ENCODE results near the gene ERFL.
A peak's percentile ranks its signal among the peaks of the same experiment; 100 is the strongest.

The ERFL gene

DNA sequence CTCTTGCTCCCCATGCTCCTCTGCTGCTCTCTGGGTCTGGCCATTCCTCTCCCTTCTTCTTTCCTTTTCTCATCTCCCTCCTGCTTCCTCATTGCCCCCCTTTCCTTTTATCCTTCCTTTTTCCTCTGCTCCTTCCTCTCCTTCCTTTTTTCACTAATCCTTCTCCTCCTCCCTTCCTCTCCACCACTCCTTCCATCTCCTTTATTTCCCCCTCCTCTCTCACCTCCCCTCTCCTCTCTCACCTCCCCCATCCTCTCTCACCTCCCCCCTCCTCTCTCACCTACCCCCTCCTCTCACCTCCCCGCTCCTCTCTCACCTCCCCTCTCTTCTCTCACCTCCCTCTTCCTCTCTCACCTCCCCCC is 31.7 kb downstream of the ERFL start:
- DNase-seq (ENCODE audit: low read depth), result no peak

DNA sequence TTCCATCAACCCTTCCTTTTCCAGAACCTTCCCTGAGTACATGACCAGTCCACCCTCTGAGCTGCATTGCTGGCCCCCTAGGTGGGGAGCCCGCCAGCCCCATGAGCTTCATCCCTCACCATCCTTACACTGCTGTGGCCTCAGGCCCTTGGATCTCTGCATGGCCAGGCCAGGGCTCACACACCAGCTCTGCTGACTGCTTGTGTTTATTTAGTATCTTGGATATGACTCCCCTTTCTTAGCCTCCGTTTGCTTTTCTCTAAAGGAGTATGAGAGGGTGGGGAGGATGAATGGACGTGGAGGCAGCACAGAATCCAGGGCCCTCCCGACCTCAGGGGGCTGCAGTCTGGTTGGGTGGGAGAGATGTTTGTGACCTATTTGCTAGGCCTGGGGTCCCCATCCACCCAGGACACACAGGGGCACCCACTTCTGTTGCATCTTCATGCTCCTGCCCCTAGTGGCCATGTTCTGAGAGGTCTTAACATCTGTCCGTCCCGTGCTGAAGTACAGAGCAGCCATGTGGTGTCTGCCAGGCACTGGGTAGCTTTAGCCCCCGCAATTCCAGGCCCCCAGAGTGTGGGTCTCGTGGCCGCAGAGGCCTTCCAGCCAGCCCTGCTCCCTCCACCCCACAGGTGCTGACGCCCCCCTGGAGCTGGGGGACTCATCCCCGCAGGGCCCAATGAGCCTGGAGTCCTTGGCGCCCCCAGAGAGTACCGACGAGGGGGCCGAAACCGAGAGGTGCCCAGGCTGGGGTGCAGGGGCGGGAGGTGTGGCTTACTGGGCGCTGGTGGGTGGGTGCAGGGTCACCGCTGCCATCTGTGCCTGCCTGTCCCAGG is 32.3 kb downstream of the ERFL start:
- DNase-seq (ENCODE audit: low read depth), result no peak

DNA sequence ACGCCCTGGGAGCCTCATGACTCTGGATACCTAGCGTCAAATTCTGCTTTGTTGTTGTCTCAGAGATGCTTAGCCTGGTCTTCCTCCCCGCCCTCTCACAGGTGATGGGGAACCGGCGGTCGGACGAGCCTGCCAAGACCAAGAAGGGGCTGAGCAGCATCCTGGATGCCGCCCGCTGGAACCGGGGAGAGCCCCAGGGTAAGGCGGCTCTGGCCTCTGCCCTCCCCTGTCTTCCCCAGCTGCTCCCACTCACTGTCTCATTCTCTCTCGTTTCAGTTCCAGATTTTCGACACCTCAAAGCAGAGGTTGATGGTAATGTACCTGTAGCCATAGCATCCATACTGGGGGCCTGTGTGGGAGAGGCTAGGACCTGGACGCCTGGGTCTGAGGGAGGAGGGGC is 33.9 kb downstream of the ERFL start:
- no peak for DNase-seq (ENCODE audit: low read depth)

DNA sequence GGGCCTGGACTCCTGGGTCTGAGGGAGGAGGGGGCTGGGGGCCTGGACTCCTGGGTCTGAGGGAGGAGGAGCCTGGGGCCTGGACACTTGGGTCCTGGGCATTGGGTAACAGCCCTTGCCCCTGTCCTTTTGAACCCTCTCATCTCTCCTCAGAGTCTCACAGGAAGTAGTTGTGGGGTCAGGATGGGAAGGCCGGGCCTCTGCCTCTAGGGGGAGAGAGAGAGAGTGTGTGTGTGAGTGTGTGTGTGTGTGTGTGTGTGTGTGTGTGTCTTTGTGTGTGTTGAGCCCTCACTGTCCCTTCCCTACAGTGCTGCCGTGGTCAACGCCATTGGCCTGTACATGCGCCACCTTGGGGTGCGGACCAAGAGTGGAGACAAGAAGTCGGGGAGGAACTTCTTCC is 34.4 kb downstream of the ERFL start:
- DNase-seq (ENCODE audit: low read depth), result no peak

DNA sequence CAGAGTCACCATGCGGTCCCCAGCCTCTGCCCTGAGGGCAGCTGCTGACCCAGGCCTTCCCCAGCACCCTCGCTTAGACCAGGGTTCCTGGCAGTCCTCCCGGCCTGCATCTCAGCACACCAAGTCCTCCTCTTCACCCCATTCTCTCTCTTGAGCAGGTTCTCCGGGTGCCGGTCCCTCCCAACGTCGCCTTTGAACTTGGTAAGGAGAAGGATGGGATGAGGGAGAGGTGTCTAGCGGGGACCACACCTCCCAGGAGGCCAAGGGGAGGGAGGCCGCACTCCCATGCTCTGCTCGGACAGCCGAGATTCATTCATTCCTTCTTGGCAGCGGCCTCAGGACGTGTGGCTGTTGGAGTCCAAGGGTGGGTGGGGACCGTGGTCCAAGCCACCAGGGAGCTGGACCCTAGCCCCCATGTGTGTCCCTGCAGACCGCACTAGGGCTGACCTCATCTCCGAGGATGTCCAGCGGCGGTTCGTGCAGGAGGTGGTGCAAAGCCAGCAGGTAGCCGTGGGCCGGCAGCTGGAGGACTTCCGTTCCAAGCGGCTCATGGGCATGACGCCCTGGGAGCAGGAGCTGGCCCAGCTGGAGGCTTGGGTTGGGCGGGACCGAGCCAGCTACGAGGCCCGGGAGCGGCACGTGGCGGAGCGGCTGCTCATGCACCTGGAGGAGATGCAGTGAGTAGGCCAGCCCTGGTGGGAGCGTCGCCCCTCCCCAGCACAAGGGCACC is 35.9 kb downstream of the ERFL start:
- no peak for DNase-seq (ENCODE audit: low read depth)

DNA sequence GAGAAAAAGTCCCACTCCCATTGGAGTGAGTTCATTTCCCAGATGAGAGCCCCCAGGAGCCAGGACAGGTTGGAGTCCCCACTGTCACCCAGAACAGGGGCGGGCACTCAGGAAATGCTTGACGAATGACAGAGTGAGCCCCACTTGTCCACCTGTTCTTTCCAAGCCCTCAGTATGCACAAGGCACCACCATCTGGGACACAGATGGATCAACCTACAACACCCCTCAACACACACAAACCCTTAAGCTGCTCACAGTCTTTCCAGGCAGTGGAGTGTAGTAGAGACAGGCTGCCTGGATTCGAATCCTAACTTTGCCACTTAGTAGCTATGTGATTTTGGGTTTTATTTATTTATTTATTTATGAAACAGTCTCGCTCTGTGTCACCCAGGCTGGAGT is 37.3 kb downstream of the ERFL start:
- no peak for DNase-seq (ENCODE audit: low read depth)

DNA sequence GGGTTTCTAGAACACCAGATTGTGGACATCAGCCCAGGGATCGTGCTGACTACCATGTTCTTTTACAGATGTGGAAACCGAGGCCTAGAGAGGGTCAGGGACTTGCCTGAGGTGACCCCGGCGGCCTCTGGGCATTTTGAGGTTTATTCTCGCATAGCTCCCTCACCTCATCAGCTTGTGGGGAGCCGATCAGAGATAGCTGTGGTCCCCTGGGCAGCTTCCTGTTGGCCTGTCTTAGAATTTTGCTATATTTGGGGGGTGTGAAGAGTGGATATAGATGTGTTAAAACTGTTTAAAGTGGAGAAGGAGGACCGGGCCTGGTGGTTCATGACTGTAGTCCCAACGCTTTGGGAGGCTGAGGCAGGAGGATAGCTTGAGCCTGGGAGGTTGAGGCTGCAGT is 38.4 kb downstream of the ERFL start:
- DNase-seq (ENCODE audit: low read depth), result no peak

DNA sequence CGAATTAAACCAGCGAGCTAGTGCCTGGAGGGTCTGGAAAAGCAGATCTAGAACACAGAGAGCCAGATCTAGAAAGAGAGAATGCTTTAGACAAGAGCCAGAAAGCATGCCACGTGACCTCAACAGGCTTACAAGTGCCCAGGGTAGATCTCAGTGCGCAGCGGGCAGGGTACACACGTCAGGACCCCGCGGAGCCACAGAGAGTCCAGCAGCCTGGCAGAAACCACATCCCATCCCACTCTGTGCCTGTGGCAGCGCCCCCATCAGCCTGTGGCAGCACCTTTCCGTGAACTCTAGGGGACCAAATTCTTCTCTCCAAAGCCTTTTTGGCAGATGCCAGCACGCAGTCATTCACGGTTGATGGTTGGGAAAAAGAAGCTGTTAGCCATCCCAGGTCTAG is 39.3 kb downstream of the ERFL start:
- no peak for DNase-seq (ENCODE audit: low read depth)

DNA sequence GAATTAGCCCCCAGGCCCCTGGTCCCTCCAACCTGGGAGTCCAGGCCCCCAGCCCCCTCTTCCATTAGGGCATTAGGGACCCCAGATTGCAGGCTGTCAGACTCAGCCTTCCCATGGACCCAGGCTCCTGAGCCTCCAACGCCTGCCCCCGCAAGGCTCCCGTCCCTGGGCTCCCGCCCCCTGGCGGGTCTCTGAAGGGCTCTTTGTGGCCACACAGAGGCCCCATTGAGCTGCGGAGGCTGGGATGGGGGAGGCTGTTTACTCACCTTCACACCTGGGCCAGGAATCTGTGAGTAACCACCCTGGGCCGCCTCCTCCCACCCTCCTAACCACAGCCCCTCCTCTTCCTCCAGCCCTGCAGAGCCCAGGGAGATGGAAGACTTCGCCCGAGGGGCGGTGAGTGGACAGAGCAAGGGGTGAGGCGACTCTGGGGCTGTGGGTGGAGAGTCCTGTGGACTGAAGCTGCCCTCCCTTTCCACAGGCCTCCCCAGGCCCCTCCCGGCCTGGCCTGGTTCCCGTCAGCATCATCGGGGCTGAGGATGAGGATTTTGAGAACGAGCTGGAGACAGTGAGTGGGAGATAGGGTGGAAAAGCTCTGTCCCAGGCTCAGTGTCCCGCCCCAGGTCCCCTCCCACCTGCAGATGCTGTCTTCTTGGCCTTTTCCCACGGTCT is 40.4 kb downstream of the ERFL start:
- no peak for DNase-seq (ENCODE audit: low read depth)

DNA sequence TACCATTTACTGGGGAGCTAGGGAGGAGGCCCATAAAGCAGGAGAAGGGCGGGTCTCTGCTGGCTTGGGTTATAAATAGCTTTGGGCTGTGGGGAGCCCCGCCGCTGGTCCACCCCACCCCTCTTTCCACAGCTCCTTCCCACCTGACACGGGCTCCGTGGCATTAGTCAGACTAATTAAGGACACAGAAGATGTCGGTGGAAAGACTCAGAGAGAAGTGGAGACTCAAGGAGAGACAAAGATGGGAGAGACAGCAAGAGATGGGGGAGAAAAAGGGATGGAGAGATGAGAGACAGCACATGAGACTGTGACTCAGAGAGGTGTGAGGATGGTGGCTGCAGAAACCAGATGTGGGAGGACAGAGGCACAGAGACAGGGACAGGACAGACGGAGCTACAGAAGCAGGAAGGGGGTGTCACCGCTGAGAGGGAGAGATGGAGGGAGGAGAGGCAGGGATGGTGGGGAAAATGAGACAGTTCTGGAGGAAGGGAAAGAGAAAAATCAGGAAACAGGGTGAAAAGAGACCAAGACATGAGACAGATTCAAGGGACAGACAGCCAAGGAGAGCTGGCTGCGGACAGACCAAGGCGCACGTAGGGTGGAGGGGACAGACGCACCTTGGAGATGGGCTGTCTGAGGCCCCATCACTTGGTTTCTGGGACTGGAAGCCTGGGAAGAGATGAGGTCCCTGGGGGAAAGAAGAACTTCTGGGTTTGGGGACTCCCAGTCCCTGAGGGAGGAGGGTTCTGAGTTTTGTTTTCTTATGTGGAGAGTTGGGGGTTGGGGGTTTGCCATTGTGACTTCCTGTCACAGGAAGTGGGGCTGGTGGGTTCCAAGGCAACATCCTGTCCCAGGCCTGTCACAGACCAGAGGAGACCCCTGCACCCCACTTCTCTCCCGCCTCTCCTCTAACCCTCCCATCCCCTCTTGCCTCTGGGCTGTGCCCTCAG is 41.2 kb downstream of the ERFL start:
- no peak for DNase-seq (ENCODE audit: low read depth)

DNA sequence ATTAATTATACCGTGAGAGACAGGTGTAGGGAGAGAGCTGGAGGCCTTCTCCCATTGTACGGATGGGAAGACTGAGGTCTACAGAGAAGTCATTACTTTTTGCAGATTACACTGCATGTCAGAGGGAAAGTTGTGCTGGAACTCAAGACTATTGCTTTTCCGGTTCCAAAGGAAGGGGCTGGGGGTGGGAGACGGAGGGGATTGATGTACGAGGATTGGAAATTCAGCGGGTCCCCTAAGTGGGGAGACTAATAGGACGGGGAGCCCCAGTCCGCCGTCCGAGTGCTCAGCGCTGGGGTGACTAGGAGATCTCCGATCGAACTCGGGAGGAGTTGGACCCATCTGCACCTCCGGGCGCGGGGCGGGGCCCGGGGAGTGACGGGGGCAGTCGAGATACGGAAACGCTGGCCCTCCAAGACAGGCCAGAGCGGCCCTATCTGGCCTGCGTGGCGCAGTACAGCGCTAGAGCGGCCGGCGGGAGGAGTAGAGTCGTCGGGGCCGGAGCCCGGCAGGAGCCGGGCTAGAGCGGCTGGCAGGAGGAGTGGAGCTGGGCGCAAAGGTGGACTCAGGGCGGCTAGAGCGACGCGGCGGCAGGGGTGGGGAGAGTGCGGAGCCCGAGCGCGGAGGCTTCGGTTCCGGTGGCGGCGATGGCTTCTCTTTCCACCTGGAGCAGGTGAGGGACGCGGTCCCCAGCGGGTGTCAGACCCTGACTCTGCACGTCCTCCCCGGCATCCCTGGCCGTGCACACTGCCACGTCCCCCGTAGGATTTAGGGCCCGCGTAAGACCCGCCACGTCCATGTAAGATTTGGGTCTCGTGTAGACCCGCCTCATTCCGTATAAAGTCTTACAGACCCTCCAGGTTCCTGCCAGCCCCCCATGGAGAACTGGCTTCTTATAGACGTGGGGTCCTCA is 44.2 kb downstream of the ERFL start:
- peak; percentile 91 for DNase-seq (ENCODE audit: low read depth)

DNA sequence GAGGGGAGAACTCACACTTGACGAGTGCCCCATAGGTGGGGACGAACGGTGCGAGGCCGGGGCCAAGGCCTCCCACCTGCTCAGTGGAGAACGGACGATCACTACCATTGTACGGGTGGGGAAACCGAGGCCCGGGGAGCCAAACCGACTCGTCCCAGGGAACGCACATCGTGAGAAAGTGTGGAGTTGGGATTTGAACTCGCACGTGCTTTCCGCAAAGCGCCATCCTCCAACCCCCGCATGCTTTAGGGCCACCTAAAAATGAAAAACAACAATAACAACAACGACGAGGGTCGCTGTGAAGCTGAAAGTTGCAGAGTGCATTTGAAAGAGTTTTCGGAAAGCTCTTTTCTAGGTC is 44.8 kb downstream of the ERFL start:
- no peak for DNase-seq (ENCODE audit: low read depth)

DNA sequence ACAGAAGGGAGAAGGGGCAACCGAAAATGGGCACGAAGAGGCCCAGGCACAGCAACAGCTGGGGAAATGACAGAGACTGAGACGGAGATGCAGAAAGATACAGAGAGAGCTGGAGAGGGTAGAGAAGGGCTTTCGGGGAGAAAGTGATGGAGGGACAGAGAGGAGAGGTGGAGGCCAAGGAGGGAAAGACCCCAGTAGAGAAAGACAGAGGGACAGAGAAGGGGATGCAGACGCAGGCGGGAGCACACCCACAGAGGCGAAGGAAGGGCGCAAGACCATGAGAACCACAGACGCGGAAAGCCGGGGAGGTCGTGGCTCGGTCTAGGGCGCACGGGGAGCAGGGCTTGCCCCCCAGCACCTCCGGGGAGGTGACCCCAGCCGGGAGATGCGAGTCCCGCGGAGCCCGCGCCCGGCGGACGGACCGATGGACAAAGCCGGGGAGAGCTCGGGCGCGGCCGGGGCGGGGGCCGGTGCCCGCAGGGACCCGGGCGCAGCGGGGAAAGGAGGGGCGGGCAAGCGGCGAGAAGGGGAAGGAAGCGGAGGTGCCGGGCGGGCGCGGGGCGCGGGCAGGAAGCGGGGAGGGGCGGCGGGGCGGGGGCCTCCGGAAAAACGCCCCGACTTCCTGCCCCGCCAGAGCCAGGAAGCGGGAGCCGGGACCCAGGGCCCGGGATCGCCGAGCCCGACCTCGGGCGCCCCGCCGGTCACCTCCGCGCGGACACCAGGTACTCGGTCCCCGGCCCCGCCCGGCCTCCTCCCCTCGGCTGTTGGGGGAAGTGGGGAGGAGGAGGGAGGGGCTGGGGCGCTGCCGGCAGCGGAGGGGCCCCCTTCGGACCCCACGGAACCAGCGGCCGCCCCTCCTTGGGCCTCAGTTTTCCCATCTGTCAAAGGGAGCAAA is 45.4 kb downstream of the ERFL start, which contains the start of gene ARHGEF1:
Gene ARHGEF1 (plus strand): TSS at position 617 of the 895 bp plus-strand sequence. CDS start 4,899 bp downstream, outside the sequence.
- DNase-seq (ENCODE audit: low read depth), result no peak

DNA sequence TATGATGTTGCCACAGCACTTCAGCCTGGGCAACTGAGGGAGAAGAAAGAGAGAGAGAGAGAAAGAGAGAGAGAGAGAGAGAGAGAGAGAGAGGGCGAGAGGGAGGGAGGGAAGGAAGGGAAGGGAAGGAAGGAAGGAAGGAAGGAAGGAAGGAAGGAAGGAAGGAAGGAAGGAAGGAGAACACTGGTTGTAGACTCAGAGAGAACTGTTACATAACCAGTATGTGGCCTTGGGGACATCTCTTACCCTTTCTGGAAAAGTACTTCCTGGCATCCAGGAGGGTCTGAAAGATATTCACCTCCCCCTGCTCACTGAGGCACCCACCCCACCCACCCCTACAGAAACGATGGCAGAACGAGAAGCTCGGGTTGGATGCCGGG is 47.9 kb downstream of the ERFL start:
- DNase-seq (ENCODE audit: low read depth), result no peak

DNA sequence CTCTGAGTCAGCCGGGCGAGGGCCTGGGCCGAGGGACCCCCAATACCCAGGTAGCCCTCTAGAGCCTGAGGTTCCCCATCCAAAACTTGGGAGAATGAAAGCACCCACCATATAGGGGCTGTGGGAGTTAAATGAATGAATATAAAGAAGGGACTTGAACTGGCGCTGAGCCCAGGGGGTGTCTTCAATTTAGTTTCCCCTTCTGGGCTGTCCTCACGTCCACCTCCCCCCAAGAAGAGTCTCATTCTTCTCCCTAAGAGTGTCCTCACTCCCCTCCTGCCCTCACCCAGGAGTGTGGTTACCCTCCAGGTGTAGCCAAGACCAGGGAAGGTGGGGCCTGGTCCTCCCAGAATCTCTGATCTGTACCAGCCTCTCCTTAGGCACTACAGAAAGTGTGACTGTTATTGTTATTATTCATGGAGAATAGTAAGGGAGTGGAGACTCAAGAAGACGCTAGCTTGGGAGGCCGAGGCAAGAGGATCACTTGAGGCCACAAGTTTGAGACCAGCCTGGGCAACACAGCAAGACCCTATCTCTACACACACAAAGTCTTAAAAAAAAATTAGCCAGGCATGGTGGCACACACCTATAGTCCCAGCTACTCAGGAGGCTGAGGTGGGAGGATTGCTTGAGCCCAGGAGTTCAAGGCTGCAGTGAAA is 48.5 kb downstream of the ERFL start:
- no peak for DNase-seq (ENCODE audit: low read depth)

DNA sequence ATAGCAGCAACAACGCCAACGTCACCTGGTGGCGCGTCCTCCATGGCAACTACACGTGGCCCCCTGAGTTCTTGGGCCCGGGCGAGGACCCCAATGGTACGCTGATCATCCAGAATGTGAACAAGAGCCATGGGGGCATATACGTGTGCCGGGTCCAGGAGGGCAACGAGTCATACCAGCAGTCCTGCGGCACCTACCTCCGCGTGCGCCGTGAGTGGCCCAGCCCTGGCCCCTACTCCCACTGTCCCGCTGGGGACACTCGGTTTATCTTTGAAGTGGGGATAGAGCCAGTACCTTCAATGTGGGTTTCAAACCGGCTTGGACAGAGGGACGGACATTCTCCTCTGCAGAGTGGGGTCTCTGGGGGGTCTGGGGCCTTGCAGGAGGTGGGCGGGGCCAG is 49.2 kb downstream of the ERFL start:
- DNase-seq (ENCODE audit: low read depth), result no peak

DNA sequence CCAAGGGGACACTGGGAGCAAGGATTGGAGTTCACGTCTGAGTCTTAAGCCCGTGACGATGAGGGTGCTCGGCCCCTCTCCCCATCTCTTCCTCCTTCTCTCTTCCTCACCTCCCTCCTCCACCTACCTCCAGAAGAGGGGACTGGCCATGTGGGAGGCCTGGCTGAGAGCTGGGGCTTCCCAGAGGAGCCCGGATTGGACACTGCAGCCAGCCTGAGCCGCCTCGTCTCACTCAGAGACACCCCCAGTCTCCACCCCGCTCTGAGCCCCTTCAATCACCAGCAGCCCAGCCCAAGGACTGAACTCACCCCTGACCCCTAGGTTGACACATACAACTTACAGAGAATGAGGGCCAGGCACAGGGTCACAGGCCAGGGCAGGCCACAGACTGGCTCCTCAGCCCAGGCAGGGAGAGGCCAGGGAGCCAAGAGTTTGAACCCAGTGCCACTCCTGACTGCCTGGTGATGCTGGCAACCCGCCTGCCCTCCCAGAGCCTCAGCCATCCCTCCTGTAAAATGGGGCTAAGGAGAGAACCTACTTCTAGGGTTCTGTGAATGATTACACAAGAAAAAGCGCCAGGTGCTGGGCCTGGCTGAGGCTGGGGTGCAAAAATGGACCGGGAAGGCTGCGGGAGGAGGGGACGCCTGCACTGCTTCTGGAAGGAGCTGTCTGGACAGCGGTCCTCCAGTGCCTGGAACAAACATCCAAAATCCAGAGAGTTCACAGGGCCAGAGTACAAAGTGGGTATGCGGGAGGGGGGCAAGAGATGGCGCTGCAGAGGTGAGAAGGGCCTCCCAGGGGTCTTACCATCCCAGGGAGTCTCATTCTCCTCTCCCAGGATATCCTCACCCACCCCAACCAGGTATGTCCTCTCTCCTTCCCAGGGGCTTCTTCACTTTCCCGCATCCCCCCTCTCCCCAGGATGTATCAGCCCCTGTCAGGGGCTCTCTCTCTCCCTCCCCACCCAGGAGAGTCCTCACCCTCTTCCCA is 50.0 kb downstream of the ERFL start:
- no peak for DNase-seq (ENCODE audit: low read depth)
